ENCODE results near the gene ADAM22. TPM values are rescaled to one million over a fixed set of nuclear protein-coding genes. Genes with fewer than 3 reads are reported as not detected.

Gene ADAM22
- total and polyA plus RNA-seq, 2 experiments from 2014 or later, result 1.6 to 9.8 TPM

- H3K4me1 ChIP-seq (ENCODE audit: insufficient read depth), result peaks cover 10% of the 10 kb centered on the region
- no peaks in the 10 kb centered on the region for H3K79me2 ChIP-seq
- no peaks in the 10 kb centered on the region for H3K9me2 ChIP-seq (replicated peaks; ENCODE audit: insufficient read depth)
- no peak for DNase-seq (ENCODE audit: low spot score)
- H3K4me3 ChIP-seq, result no peak overlapping the region
- H3K36me3 ChIP-seq (replicated peaks; ENCODE audit: insufficient read depth, low read depth), result no peaks in the 10 kb centered on the region
- no peaks in the 10 kb centered on the region for H3K27me3 ChIP-seq
- no peaks in the 10 kb centered on the region for H4K20me1 ChIP-seq (ENCODE audit: insufficient read depth, poor library complexity, severe bottlenecking)
- WGBS (ENCODE audit: low lambda C conversion rate, missing lambda C conversion rate), result 79% methylated on average over 5 of the region's 5 CpGs
- no peaks in the 10 kb centered on the region for H3K9me3 ChIP-seq (ENCODE audit: low read depth)
- no peak overlapping the region for H3K27ac ChIP-seq
- no peak overlapping the region for H3K4me2 ChIP-seq
- TF ChIP-seq CTCF (IDR thresholded peaks at IDR 0.05; ENCODE audit: poor library complexity), result no peak
- TF ChIP-seq EZH2phosphoT487 (IDR thresholded peaks at IDR 0.05; ENCODE audit: low read depth, severe bottlenecking, unreplicated experiment), result no peak
- TF ChIP-seq EZH2 (IDR thresholded peaks at IDR 0.05; ENCODE audit: borderline replicate concordance), result no peak
- no peak overlapping the region for H2AFZ ChIP-seq
Measured at GRCh38 chr7:88230646-88231045, 296.6 kb downstream of the ADAM22 start.

GRCh38 chr7:88233828-88234227, 299.8 kb downstream of the ADAM22 start:
- no peak overlapping the region for H3K4me3 ChIP-seq
- H3K9me2 ChIP-seq (replicated peaks; ENCODE audit: insufficient read depth), result no peaks in the 10 kb centered on the region
- H2AFZ ChIP-seq, result no peak overlapping the region
- H3K27ac ChIP-seq, result no peak overlapping the region
- H3K4me1 ChIP-seq (ENCODE audit: insufficient read depth), result no peaks in the 10 kb centered on the region
- DNase-seq (ENCODE audit: low spot score), result peak; percentile 7
- no peaks in the 10 kb centered on the region for H4K20me1 ChIP-seq (ENCODE audit: insufficient read depth, poor library complexity, severe bottlenecking)
- TF ChIP-seq CTCF (IDR thresholded peaks at IDR 0.05; ENCODE audit: poor library complexity) (no peak), EZH2phosphoT487 (IDR thresholded peaks at IDR 0.05; ENCODE audit: low read depth, severe bottlenecking, unreplicated experiment) (no peak), EZH2 (IDR thresholded peaks at IDR 0.05; ENCODE audit: borderline replicate concordance) (no peak)
- H3K36me3 ChIP-seq (replicated peaks; ENCODE audit: insufficient read depth, low read depth), result no peaks in the 10 kb centered on the region
- H3K79me2 ChIP-seq, result no peaks in the 10 kb centered on the region
- H3K27me3 ChIP-seq, result no peaks in the 10 kb centered on the region
- H3K9me3 ChIP-seq (ENCODE audit: low read depth), result no peaks in the 10 kb centered on the region
- H3K4me2 ChIP-seq, result no peak overlapping the region

- Histone ChIP-seq H4K20me1 (ENCODE audit: insufficient read depth, poor library complexity, severe bottlenecking) (no peaks in the 10 kb centered on the region), H3K79me2 (no peaks in the 10 kb centered on the region), H3K4me3 (no peak overlapping the region), H2AFZ (no peak overlapping the region), H3K9me2 (replicated peaks; ENCODE audit: insufficient read depth) (no peaks in the 10 kb centered on the region), H3K4me2 (no peak overlapping the region), H3K27me3 (no peaks in the 10 kb centered on the region), H3K9me3 (ENCODE audit: low read depth) (no peaks in the 10 kb centered on the region), H3K36me3 (replicated peaks; ENCODE audit: insufficient read depth, low read depth) (no peaks in the 10 kb centered on the region), H3K27ac (no peak overlapping the region), H3K4me1 (ENCODE audit: insufficient read depth) (no peaks in the 10 kb centered on the region)
- 97% methylated on average over 1 of the region's 1 CpG for WGBS (ENCODE audit: low lambda C conversion rate, missing lambda C conversion rate)
- DNase-seq (ENCODE audit: low spot score), result no peak
- no peak for TF ChIP-seq EZH2phosphoT487 (IDR thresholded peaks at IDR 0.05; ENCODE audit: low read depth, severe bottlenecking, unreplicated experiment)
- no peak for TF ChIP-seq CTCF (IDR thresholded peaks at IDR 0.05; ENCODE audit: poor library complexity)
Measured at GRCh38 chr7:88239852-88240251, 305.8 kb downstream of the ADAM22 start.

- peak; percentile 64 for DNase-seq (ENCODE audit: low spot score)
- no peaks in the 10 kb centered on the region for H4K20me1 ChIP-seq (ENCODE audit: insufficient read depth, poor library complexity, severe bottlenecking)
- 25% methylated on average over 2 of the region's 2 CpGs for WGBS (ENCODE audit: low lambda C conversion rate, missing lambda C conversion rate)
Measured at GRCh38 chr7:88243345-88243909, 309.4 kb downstream of the ADAM22 start.

More at GRCh38 chr7:88243345-88243909, 309.4 kb downstream of the ADAM22 start:
- H3K4me2 ChIP-seq, result no peak overlapping the region
- no peak overlapping the region for H2AFZ ChIP-seq
- H3K27me3 ChIP-seq, result no peaks in the 10 kb centered on the region
- TF ChIP-seq EZH2phosphoT487 (IDR thresholded peaks at IDR 0.05; ENCODE audit: low read depth, severe bottlenecking, unreplicated experiment), result no peak
- TF ChIP-seq CTCF (IDR thresholded peaks at IDR 0.05; ENCODE audit: poor library complexity), result peak; percentile 89
- no peaks in the 10 kb centered on the region for H3K79me2 ChIP-seq
- no peaks in the 10 kb centered on the region for H3K4me1 ChIP-seq (ENCODE audit: insufficient read depth)
- no peaks in the 10 kb centered on the region for H3K36me3 ChIP-seq (replicated peaks; ENCODE audit: insufficient read depth, low read depth)
- no peaks in the 10 kb centered on the region for H3K9me2 ChIP-seq (replicated peaks; ENCODE audit: insufficient read depth)
- no peak overlapping the region for H3K4me3 ChIP-seq
- no peak overlapping the region for H3K27ac ChIP-seq
- no peaks in the 10 kb centered on the region for H3K9me3 ChIP-seq (ENCODE audit: low read depth)

Measured in hepatocyte (in vitro differentiated cells).